Common myeloid progenitor, CD34-positive (primary cell): ENCODE data around the gene CNTN4.
A peak's percentile ranks its signal among the peaks of the same experiment; 100 is the strongest.

Source experiments
- CTCF ChIA-PET: fragments of 350-600 bp; sonication (Branson Sonifier 250); formaldehyde crosslinking; loops from one replicate; lab custom pipeline; 2021; ENCODE audit warnings: antibody characterized with exemption; lab: Charles Lee
- POLR2A ChIA-PET: fragments of 350-600 bp; sonication (Branson Sonifier 250); formaldehyde crosslinking; loops from one replicate; lab custom pipeline; 2021; ENCODE audit warnings: antibody characterized with exemption; lab: Charles Lee
- DNase-seq, 3 donors: peaks; one replicate each; pipeline versions ENCODE4 v3.0.0 to v3.0.0-alpha.2; 2013
- H3K27ac ChIP-seq, 2 experiments: 1 replicate in 1 of 2; 2 replicates in 1 of 2; pipeline ENCODE4 v1.7.0; 2013; ENCODE audit warnings: inconsistent platforms in 2 of 2, low read length in 2 of 2, mild to moderate bottlenecking in 2 of 2, low read depth in 1 of 2, moderate library complexity in 1 of 2; ENCODE audit not compliant: severe bottlenecking in 2 of 2, insufficient read depth in 1 of 2, poor library complexity in 1 of 2
- H3K27me3 ChIP-seq, 5 experiments: replicated peaks in 2 of 5; 1 replicate in 3 of 5; 2 replicates in 2 of 5; pipeline versions ENCODE4 v1.6.1 to v1.7.0; 2013; ENCODE audit warnings: low read length in 4 of 5, mild to moderate bottlenecking in 2 of 5, moderate library complexity in 2 of 5, inconsistent platforms in 1 of 5; ENCODE audit not compliant: insufficient read depth in 5 of 5, control insufficient read depth in 4 of 5
- H3K36me3 ChIP-seq, 4 experiments: 1 replicate in 2 of 4; 2 replicates in 2 of 4; pipeline versions ENCODE4 v1.6.1 to v1.7.0; 2013; ENCODE audit warnings: low read length in 3 of 4, control low read depth in 1 of 4, mild to moderate bottlenecking in 1 of 4; ENCODE audit not compliant: control insufficient read depth in 4 of 4, insufficient read depth in 4 of 4
- H3K4me1 ChIP-seq, 4 experiments: 1 replicate in 3 of 4; 2 replicates in 1 of 4; pipeline versions ENCODE4 v1.6.1 to v1.7.1; 2013; ENCODE audit warnings: low read length in 3 of 4, mild to moderate bottlenecking in 3 of 4, control low read depth in 1 of 4, inconsistent platforms in 1 of 4, moderate library complexity in 1 of 4; ENCODE audit not compliant: control insufficient read depth in 4 of 4, insufficient read depth in 4 of 4; ENCODE audit errors: control extremely low read depth in 1 of 4
- H3K4me3 ChIP-seq, 7 experiments: 1 replicate in 4 of 7; 2 replicates in 3 of 7; pipeline versions ENCODE4 v1.5.1 to v1.7.0; 2013; ENCODE audit warnings: mild to moderate bottlenecking in 7 of 7, low read length in 6 of 7, moderate library complexity in 6 of 7, inconsistent platforms in 2 of 7, low read depth in 2 of 7, control low read depth in 1 of 7; ENCODE audit not compliant: insufficient read depth in 4 of 7, control insufficient read depth in 1 of 7; ENCODE audit errors: extremely low read depth in 1 of 7
- H3K9me3 ChIP-seq, 5 experiments: 1 replicate in 4 of 5; 2 replicates in 1 of 5; pipeline versions ENCODE4 v1.6.1 to v1.7.1; 2013; ENCODE audit warnings: low read length in 4 of 5, mild to moderate bottlenecking in 2 of 5, inconsistent platforms in 1 of 5, low read depth in 1 of 5, moderate library complexity in 1 of 5; ENCODE audit not compliant: control insufficient read depth in 4 of 5, insufficient read depth in 2 of 5; ENCODE audit errors: control extremely low read depth in 1 of 5
- WGBS: methylation state at CpG from one replicate; pipeline ENCODE4 v1.1.5; 2013; ENCODE audit not compliant: insufficient coverage; 5-methylcytosine and 5-hydroxymethylcytosine counted together

Gene CNTN4

GRCh38 chr3:2958551-2958950 is 859.9 kb downstream of the CNTN4 start:
- WGBS = 67% methylated on average over 1 of the region's 1 CpG
- ChIA-PET CTCF (no interaction called here), POLR2A (no interaction called here)
- no peak overlapping the region for H3K4me3 ChIP-seq
- no peak for DNase-seq
- H3K4me1 ChIP-seq = no peaks in the 10 kb centered on the region
- H3K27ac ChIP-seq = no peak overlapping the region
- no peaks in the 10 kb centered on the region for H3K9me3 ChIP-seq
- no peaks in the 10 kb centered on the region for H3K36me3 ChIP-seq
- H3K27me3 ChIP-seq = no peaks in the 10 kb centered on the region

- no peaks in the 10 kb centered on the region for H3K36me3 ChIP-seq
- no peaks in the 10 kb centered on the region for H3K9me3 ChIP-seq
- H3K27ac ChIP-seq = no peak overlapping the region
- no peak for DNase-seq
- H3K4me3 ChIP-seq = no peak overlapping the region
- ChIA-PET POLR2A (no interaction called here), CTCF (no interaction called here)
- H3K4me1 ChIP-seq = no peaks in the 10 kb centered on the region
- no peaks in the 10 kb centered on the region for H3K27me3 ChIP-seq
- WGBS = 100% methylated on average over 1 of the region's 1 CpG
Observed at GRCh38 chr3:2961576-2961975, 862.9 kb downstream of the CNTN4 start.

GRCh38 chr3:2967871-2968270 is 869.2 kb downstream of the CNTN4 start:
- CTCF ChIA-PET = no interaction called here
- Histone ChIP-seq H3K9me3 (no peaks in the 10 kb centered on the region), H3K36me3 (no peaks in the 10 kb centered on the region), H3K4me1 (peaks cover 0 to 3% (median 0%) of the 10 kb centered on the region in 4 experiments), H3K27me3 (no peaks in the 10 kb centered on the region), H3K27ac (no peak overlapping the region), H3K4me3 (no peak overlapping the region)
- DNase-seq = peak in 2 of 3 donors; percentile 13 to 36
- POLR2A ChIA-PET = no interaction called here
- WGBS = 22% methylated on average over 1 of the region's 2 CpGs

GRCh38 chr3:2968475-2968874 is 869.8 kb downstream of the CNTN4 start:
- Histone ChIP-seq H3K36me3 (no peaks in the 10 kb centered on the region), H3K27me3 (no peaks in the 10 kb centered on the region), H3K9me3 (no peaks in the 10 kb centered on the region), H3K4me3 (no peak overlapping the region), H3K27ac (no peak overlapping the region), H3K4me1 (peaks cover 0 to 3% (median 0%) of the 10 kb centered on the region in 4 experiments)
- POLR2A ChIA-PET = no interaction called here
- CTCF ChIA-PET = no interaction called here
- DNase-seq = peak in 2 of 3 donors; percentile 27 to 48

- CTCF ChIA-PET = no interaction called here
- POLR2A ChIA-PET = interaction anchor here (0.6 kb wide), 1 partner anchor 1022 kb away, joined by 3 read pairs; no protein-coding TSS in a partner anchor
- DNase-seq = no peak
Observed at GRCh38 chr3:2976212-2976611, 877.5 kb downstream of the CNTN4 start.

GRCh38 chr3:2976796-2977195 is 878.1 kb downstream of the CNTN4 start:
- H3K9me3 ChIP-seq = no peaks in the 10 kb centered on the region
- no peaks in the 10 kb centered on the region for H3K4me1 ChIP-seq
- DNase-seq = no peak
- no CpG with 5 or more reads among the region's 1 CpG for WGBS
- H3K27me3 ChIP-seq = no peaks in the 10 kb centered on the region
- no peaks in the 10 kb centered on the region for H3K36me3 ChIP-seq
- H3K27ac ChIP-seq = no peak overlapping the region
- ChIA-PET POLR2A (interaction anchor here (0.6 kb wide), 1 partner anchor 1022 kb away, joined by 3 read pairs; no protein-coding TSS in a partner anchor), CTCF (no interaction called here)
- no peak overlapping the region for H3K4me3 ChIP-seq

More at GRCh38 chr3:2976212-2976611, 877.5 kb downstream of the CNTN4 start:
- Histone ChIP-seq H3K4me1 (no peaks in the 10 kb centered on the region), H3K27me3 (no peaks in the 10 kb centered on the region), H3K9me3 (no peaks in the 10 kb centered on the region), H3K27ac (no peak overlapping the region), H3K4me3 (no peak overlapping the region), H3K36me3 (no peaks in the 10 kb centered on the region)
- WGBS = 95% methylated on average over 3 of the region's 3 CpGs

- DNase-seq = no peak
- H3K27ac ChIP-seq = no peak overlapping the region
- CTCF ChIA-PET = no interaction called here
- no peaks in the 10 kb centered on the region for H3K9me3 ChIP-seq
- no peaks in the 10 kb centered on the region for H3K36me3 ChIP-seq
- no peak overlapping the region for H3K4me3 ChIP-seq
- WGBS = 88% methylated on average over 7 of the region's 9 CpGs
- POLR2A ChIA-PET = no interaction called here
- no peaks in the 10 kb centered on the region for H3K27me3 ChIP-seq
- H3K4me1 ChIP-seq = no peaks in the 10 kb centered on the region
Observed at GRCh38 chr3:2978977-2979732, 880.5 kb downstream of the CNTN4 start.
